GM18502 (cell line): ENCODE results near the gene CD2BP2.
A peak's percentile ranks its signal among the peaks of the same experiment; 100 is the strongest.
"Not testable (repeated sequence)": the region's sequence is repeated elsewhere in the genome, so short reads cannot be mapped to it uniquely, and the experiment has no call there.

Source experiments
- ATAC-seq: cut with Tn5 transposase; IDR thresholded peaks from one replicate; pipeline ENCODE4 v1.9.1; 2021; ENCODE audit warnings: mild to moderate bottlenecking; ENCODE audit not compliant: unreplicated experiment, poor library complexity

CD2BP2 gene

DNA sequence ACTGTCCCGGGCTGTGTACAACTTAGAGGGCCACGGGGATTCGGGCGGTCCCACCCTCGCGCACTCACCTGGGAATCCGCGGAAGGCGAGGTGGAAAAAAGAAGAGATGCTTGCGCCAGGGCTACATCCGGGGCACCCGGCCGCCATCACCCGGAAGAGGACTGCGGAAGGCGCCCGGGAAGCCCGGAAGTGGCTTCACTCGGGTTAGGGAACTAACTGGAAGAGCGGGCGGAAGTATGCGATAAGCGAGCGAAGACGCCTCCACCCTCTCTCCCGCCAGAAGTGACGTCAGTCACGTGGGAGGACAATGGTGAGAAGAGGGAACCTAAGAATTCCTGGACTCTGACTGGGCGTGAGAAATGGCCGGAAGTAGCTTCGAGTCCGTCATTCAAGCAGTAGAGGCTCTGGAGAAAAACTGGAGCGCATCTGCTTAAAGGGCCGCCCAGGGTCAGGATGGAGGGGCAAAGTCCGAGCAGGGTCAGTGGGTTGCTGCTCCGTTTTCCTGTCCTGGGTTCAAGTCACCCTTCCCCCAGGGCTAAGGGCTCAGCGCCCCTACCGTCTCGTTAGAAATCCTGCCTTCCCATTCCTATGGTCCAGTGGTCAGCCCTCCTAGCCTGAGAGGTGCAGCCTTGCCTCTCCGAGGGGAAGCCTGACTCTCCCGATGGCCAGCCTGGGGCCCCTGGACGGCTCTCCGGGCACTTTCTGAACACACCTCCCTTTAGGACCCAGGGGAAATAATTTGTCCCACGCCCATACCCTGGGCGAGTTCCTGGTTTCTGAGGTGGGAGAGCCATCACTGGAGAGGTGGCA is at the start of gene CD2BP2:
Gene CD2BP2 (minus strand): TSS at position 165 of the 810 bp plus-strand sequence. CDS start 627 bp downstream, outside the sequence.
- peak; percentile 64 for ATAC-seq

- ATAC-seq: no peak
Observed at GRCh38 chr16:30401768-30402425, 46.8 kb upstream of the CD2BP2 start.

DNA sequence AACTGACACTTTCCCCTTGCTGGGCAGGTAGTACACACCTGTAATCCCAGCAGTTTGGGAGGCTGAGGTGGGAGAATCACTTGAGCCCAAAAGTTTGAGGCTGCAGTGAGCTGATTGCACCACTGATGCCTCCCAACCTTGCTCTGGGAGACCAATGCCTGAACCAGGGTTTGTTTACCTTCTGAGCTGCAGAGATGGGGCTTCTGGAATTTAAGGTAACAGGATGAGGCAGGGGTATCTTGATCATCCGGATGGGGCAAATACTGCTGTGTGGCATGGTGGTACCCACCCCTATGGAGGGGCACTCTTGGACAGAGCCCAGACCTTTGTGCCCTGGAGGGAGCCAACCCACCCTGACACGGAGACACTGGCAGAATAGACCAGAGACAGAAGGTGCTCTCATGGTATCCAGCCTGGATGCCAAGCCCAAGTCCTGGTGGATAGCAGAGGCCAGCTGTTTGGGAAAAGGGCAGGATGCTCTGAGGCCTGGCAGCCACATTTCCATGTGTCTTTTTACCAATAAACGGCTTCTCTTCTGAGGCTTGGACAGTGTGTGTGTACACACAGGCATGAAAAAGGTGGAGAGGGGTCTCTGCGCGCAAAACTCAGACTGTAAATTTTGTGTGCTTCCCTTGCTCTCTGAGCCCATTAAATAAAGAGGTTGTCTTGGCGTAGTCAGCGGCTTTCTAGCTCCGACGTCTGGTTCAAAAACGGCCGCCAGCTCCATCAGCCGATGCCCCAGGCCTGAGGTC is 44.5 kb upstream of the CD2BP2 start:
- ATAC-seq: no peak

GRCh38 chr16:30398661-30399434 is 43.7 kb upstream of the CD2BP2 start:
- no peak for ATAC-seq

DNA sequence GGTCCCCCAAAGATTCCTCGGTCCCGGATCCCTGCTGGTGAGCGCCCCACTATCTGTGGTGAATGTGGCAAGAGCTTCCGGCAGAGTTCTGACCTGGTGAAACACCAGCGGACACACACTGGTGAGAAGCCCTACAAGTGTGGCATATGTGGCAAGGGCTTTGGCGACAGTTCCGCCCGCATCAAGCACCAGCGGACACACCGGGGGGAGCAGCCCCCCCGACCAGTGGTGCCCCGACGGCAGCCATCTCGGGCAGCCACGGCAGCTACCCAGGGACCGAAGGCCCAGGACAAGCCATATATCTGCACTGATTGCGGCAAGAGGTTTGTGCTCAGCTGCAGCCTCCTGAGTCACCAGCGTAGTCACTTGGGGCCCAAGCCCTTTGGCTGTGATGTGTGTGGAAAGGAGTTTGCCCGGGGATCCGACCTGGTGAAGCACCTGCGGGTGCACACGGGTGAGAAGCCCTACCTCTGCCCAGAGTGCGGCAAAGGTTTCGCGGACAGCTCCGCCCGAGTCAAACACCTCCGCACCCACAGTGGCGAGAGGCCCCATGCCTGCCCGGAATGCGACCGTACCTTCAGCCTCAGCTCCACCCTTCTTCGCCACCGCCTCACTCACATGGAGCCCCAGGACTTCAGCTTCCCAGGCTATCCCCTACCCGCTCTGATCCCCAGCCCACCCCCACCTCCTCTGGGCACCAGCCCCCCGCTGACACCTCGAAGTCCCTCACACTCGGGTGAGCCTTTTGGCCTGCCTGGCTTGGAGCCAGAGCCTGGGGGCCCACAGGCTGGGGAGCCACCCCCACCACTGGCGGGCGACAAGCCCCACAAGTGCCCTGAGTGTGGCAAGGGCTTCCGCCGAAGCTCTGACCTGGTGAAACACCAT is 42.9 kb upstream of the CD2BP2 start:
- no peak for ATAC-seq

- no peak for ATAC-seq
Observed at GRCh38 chr16:30397056-30397455, 41.9 kb upstream of the CD2BP2 start.

GRCh38 chr16:30396627-30397026 is 41.5 kb upstream of the CD2BP2 start:
- ATAC-seq: not testable (repeated sequence)

DNA sequence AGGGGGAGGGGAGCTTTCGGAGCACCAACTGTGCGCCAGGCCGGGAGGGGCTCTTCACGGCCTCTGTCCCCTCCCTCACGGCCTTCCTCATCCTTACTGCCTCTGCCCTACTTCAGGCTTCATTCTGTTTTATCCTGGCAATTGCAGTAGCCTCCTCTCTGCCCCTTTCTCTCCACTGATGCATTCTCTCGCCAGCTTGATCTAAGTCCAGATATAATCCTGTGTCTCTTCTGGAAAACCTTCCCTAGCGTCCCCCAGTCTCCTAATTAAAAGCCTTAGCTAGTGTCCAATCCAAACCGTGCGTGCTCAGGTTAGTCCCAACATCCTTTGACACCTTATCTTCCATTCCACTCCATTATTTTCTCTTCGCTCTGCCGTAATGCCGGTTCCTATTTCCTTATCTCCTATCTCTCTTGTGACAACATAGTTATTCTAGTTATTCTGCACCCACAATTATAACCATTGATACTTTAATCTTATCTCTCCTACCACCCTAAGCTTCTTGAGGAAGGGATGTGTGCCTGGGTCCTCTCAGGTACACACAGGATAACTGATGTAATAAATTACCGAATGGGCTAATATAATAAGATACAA is 41.0 kb upstream of the CD2BP2 start:
- no peak for ATAC-seq

DNA sequence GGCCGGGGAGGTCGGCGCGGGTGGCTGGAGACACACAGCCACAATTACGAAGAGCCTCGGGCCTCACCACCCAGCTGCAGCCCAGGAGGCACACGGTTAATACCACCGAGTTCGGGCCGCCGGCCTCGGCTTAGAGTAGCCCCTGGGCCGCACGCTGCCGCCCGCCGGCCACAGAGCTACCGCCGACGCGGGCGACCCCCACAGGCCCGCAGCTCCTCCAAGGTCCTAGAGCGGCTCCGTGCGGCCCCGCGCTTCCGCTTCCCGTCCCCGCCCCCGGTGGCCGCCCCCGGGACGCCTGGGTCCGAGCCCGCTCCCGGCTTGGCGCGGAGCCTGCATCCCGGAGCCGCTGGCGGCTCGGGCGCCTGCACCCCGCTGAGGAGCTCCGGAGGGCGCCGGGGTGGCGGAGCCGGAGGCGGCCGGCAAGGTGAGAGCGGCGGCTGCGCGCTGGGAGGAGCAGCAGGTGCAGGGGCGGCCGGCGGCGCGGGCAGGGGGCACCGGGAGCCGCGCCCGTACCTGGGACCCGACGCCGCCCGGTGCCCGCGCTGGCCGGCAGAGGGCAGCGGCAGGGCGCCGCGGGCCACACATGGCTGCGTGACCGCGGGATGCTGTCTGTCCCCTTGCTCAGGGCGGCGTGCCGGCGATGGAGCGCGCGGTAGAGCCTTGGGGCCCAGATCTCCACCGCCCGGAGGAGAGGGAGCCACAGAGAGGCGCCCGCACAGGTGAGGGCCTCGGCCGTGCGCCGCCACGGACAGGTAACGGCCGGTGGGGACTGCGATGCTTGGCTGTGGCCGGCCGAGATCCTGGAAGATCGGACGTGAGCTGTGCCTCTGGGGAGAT is 40.3 kb upstream of the CD2BP2 start, which contains the start of gene ZNF48:
Gene ZNF48 (plus strand): TSS at position 266 of the 837 bp plus-strand sequence. CDS start 375 bp downstream, at position 641.
- ATAC-seq: peak; percentile 69

GRCh38 chr16:30394592-30395154 is 39.6 kb upstream of the CD2BP2 start:
- ATAC-seq: no peak

- ATAC-seq: no peak
Observed at GRCh38 chr16:30383521-30383920, 28.4 kb upstream of the CD2BP2 start.

- no peak for ATAC-seq
Observed at GRCh38 chr16:30382111-30382881, 27.2 kb upstream of the CD2BP2 start, which contains the start of gene SEPTIN1. Gene SEPTIN1 (minus strand): TSS chr16:30382561. CDS start chr16:30382542, 19 bp downstream.

GRCh38 chr16:30381291-30382041 is 26.4 kb upstream of the CD2BP2 start:
- no peak for ATAC-seq

- ATAC-seq: no peak
Observed at GRCh38 chr16:30380803-30381208, 25.7 kb upstream of the CD2BP2 start.

GRCh38 chr16:30380072-30380802 is 25.1 kb upstream of the CD2BP2 start:
- ATAC-seq: no peak
